Measurements from ENCODE around the gene ZNF425. TPM values are rescaled to one million over a fixed set of nuclear protein-coding genes. Genes with fewer than 3 reads are reported as not detected.

ZNF425 gene
- total and polyA plus RNA-seq, 9 of the 15 experiments (the other 6 are each of a cell fraction or from before 2014, with no cell fraction given) = 0.03 to 0.89 (median 0.54) TPM

DNA sequence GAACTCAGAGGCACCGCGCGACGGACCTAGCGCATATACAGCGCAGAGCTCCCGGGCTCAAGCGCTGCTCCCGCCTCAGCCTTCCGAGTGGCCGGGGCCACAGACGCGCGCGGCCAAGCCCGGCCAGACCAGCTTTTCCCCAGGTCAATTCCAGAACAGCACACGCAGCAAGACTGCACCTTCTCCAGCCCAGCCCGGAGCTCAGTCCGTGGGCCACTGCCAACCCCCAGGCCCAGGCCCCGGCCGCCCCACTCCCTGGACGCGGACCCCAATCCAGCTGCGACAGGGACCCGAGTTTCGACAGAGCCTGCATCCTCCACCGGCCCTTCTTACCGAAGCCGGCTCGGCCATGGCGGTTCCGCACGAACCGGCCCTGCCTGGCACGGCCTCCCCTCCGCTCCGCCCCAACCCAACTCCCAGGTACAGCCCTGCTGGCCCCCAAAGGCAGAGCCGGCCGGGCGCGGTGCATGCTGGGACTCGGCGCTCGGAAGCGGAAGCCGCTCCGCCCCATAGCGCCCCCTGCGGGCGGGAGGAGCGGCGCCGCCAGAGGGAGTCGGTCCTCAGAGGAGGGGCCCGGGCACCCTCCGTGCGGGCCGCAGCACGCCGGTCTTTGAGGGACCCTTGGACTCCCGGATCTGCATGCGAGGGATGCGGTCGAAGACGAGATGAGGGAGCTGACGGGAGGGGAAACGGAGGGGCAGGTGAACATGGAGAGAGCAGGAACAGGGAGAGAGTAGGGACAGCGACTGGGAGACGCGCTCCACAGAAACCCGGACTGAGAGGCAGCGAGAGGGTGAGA lies at the start of gene ZNF425 (continued):
- TF ChIP-seq KLF13 (tag; IDR thresholded peaks at IDR 0.05; ENCODE audit: borderline replicate concordance, low read depth) (0 out of 2 replicates have a peak, but pooled peaks have one; percentile 9), CBX3 (IDR thresholded peaks at IDR 0.05; ENCODE audit: borderline replicate concordance in 1 of 2, low read length in 2 of 2) (peak in 1 of 2 experiments; percentile 92; a peak in 2 of 3 replicates), KAT2B (IDR thresholded peaks at IDR 0.05; ENCODE audit: low read depth, low read length) (peak; percentile 79), RUNX1 (IDR thresholded peaks at IDR 0.05; ENCODE audit: low read depth) (no peak; the same call in 1 of the 2 replicates), E2F3 (CRISPR knock-in tag; IDR thresholded peaks at IDR 0.05) (no peak; the same call in 1 of the 2 replicates), GABPA (tag; conservative IDR thresholded peaks at IDR 0.05; ENCODE audit: low read depth) (peak; percentile 94), RBM22 (IDR thresholded peaks at IDR 0.05; ENCODE audit: low read depth, low read length, poor library complexity, severe bottlenecking) (peak; percentile 94), ERF (CRISPR knock-in tag; IDR thresholded peaks at IDR 0.05) (peak; percentile 92; the same call in 1 of the 2 replicates), NBN (IDR thresholded peaks at IDR 0.05; ENCODE audit: low read depth) (peak; percentile 54; the same call in 1 of the 2 replicates), SMAD3 (CRISPR knock-in tag; conservative IDR thresholded peaks at IDR 0.05) (peak; percentile 78; the same call in 1 of the 2 replicates), ZNF551 (CRISPR knock-in tag; IDR thresholded peaks at IDR 0.05) (no peak), CAMTA2 (CRISPR knock-in tag; conservative IDR thresholded peaks at IDR 0.05) (0 out of 2 replicates have a peak, but pooled peaks have one; percentile 89), CEBPB (tag; IDR thresholded peaks at IDR 0.05) (no peak), MTA3 (IDR thresholded peaks at IDR 0.05; ENCODE audit: borderline replicate concordance) (peak; percentile 94), SMARCA5 (IDR thresholded peaks at IDR 0.05) (0 out of 2 replicates have a peak, but pooled peaks have one; percentile 12), TAF1 (IDR thresholded peaks at IDR 0.05; ENCODE audit: control insufficient read depth, extremely low read depth, insufficient read depth, low read length, severe bottlenecking) (peak; percentile 99), TCF7 (IDR thresholded peaks at IDR 0.05; ENCODE audit: borderline replicate concordance) (peak; percentile 74; the same call in 1 of the 2 replicates), SRSF9 (IDR thresholded peaks at IDR 0.05; ENCODE audit: borderline replicate concordance, low read depth, low read length) (no peak), RBM25 (IDR thresholded peaks at IDR 0.05; ENCODE audit: low read depth, low read length, severe bottlenecking) (peak; percentile 59)
- TF ChIP-seq, protein P1, sequence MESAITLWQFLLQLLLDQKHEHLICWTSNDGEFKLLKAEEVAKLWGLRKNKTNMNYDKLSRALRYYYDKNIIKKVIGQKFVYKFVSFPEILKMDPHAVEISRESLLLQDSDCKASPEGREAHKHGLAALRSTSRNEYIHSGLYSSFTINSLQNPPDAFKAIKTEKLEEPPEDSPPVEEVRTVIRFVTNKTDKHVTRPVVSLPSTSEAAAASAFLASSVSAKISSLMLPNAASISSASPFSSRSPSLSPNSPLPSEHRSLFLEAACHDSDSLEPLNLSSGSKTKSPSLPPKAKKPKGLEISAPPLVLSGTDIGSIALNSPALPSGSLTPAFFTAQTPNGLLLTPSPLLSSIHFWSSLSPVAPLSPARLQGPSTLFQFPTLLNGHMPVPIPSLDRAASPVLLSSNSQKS (CRISPR knock-in tag; IDR thresholded peaks at IDR 0.05) = no peak
- TF ChIP-seq, protein P2, sequence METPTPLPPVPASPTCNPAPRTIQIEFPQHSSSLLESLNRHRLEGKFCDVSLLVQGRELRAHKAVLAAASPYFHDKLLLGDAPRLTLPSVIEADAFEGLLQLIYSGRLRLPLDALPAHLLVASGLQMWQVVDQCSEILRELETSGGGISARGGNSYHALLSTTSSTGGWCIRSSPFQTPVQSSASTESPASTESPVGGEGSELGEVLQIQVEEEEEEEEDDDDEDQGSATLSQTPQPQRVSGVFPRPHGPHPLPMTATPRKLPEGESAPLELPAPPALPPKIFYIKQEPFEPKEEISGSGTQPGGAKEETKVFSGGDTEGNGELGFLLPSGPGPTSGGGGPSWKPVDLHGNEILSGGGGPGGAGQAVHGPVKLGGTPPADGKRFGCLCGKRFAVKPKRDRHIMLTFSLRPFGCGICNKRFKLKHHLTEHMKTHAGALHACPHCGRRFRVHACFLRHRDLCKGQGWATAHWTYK (CRISPR knock-in tag; IDR thresholded peaks at IDR 0.05) = peak; percentile 87
- TF ChIP-seq, protein P3, sequence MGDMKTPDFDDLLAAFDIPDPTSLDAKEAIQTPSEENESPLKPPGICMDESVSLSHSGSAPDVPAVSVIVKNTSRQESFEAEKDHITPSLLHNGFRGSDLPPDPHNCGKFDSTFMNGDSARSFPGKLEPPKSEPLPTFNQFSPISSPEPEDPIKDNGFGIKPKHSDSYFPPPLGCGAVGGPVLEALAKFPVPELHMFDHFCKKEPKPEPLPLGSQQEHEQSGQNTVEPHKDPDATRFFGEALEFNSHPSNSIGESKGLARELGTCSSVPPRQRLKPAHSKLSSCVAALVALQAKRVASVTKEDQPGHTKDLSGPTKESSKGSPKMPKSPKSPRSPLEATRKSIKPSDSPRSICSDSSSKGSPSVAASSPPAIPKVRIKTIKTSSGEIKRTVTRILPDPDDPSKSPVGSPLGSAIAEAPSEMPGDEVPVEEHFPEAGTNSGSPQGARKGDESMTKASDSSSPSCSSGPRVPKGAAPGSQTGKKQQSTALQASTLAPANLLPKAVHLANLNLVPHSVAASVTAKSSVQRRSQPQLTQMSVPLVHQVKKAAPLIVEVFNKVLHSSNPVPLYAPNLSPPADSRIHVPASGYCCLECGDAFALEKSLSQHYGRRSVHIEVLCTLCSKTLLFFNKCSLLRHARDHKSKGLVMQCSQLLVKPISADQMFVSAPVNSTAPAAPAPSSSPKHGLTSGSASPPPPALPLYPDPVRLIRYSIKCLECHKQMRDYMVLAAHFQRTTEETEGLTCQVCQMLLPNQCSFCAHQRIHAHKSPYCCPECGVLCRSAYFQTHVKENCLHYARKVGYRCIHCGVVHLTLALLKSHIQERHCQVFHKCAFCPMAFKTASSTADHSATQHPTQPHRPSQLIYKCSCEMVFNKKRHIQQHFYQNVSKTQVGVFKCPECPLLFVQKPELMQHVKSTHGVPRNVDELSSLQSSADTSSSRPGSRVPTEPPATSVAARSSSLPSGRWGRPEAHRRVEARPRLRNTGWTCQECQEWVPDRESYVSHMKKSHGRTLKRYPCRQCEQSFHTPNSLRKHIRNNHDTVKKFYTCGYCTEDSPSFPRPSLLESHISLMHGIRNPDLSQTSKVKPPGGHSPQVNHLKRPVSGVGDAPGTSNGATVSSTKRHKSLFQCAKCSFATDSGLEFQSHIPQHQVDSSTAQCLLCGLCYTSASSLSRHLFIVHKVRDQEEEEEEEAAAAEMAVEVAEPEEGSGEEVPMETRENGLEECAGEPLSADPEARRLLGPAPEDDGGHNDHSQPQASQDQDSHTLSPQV (IDR thresholded peaks at IDR 0.05) = peak; percentile 60; the same call in 1 of the 2 replicates

Data from K562 (cell line).